ENCODE measurements around the gene MPDU1.
"Not testable (repeated sequence)": the region's sequence is repeated elsewhere in the genome, so short reads cannot be mapped to it uniquely, and the experiment has no call there.

The MPDU1 gene

GRCh38 chr17:7582396-7583252 lies 1.0 kb upstream of the MPDU1 start:
- DNase-seq: no peak

GRCh38 chr17:7586673-7587419 lies 3.2 kb downstream of the MPDU1 start:
- DNase-seq: no peak

GRCh38 chr17:7587420-7588151 lies 3.9 kb downstream of the MPDU1 start:
- DNase-seq: no peak

GRCh38 chr17:7588553-7589203 lies 5.0 kb downstream of the MPDU1 start:
- DNase-seq: no peak

GRCh38 chr17:7589204-7589868 lies 5.7 kb downstream of the MPDU1 start:
- DNase-seq: no peak

- DNase-seq: no peak
These were observed 6.4 kb downstream of the MPDU1 start, which contains the start of gene SOX15 for GRCh38 chr17:7589891-7590691. SOX15 (minus strand) TSS chr17:7590094; CDS start chr17:7589676, 418 bp downstream.

- no peak for DNase-seq
These were observed 7.1 kb downstream of the MPDU1 start for GRCh38 chr17:7590743-7591142.

- DNase-seq: no peak
These were observed 7.9 kb downstream of the MPDU1 start for GRCh38 chr17:7591596-7591995.

GRCh38 chr17:7592422-7593021 lies 8.9 kb downstream of the MPDU1 start:
- DNase-seq: no peak

- DNase-seq: no peak
These were observed 9.6 kb downstream of the MPDU1 start for GRCh38 chr17:7593296-7593695.

- not testable (repeated sequence) for DNase-seq
These were observed 13.9 kb downstream of the MPDU1 start for GRCh38 chr17:7597561-7597960.

GRCh38 chr17:7606280-7606679 lies 22.6 kb downstream of the MPDU1 start:
- no peak for DNase-seq

- DNase-seq: no peak
These were observed 27.0 kb downstream of the MPDU1 start for GRCh38 chr17:7610641-7611040.

- no peak for DNase-seq
These were observed 28.1 kb downstream of the MPDU1 start for GRCh38 chr17:7611635-7612293.

- DNase-seq: no peak
These were observed 28.6 kb downstream of the MPDU1 start for GRCh38 chr17:7612294-7612640.

- no peak for DNase-seq
These were observed 30.2 kb downstream of the MPDU1 start for GRCh38 chr17:7613769-7614424.

GRCh38 chr17:7614425-7615264 lies 31.0 kb downstream of the MPDU1 start, which contains the start of gene FXR2:
FXR2 (minus strand) TSS chr17:7614897; CDS start chr17:7614532, 365 bp downstream.
- peak; percentile 91 for DNase-seq

- no peak for DNase-seq
These were observed 31.7 kb downstream of the MPDU1 start for GRCh38 chr17:7615265-7615747.

- DNase-seq: no peak
These were observed 35.0 kb downstream of the MPDU1 start for GRCh38 chr17:7618608-7619007.

Data from cortex of kidney (tissue), 1 donor.